ENCODE data around the gene SURF1.

The SURF1 gene

DNA sequence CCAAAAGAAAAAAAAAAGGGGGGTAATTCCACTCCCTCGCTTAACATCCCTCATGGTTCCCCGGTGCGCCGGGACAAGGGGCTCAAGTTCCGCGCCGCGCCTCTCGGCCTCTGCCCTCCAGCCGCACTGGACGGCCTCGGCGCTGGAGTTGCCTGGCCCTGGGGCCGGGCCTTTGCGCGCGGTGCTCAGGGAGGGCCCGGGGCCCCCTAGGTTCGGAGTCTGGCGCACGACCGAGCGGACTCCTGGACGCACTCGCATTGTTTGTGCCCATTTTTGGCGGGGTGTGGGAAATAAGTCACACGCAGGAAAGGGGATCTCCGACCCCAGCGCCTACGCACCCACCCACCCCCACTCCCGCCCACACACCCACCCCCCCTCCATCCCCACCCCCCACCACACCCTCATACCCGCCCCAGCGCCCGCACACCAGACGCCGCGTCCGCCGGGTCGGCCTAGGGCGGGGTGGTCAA is 8.7 kb downstream of the SURF1 start:
- H3K27me3 ChIP-seq (ENCODE audit: insufficient read depth, poor library complexity, severe bottlenecking), result no peaks in the 10 kb centered on the region
- H3K27ac ChIP-seq (replicated peaks), result peak overlapping the region; percentile 96
- no peak for DNase-seq (ENCODE audit: low read depth in 1 of 2, low spot score in 1 of 2)
- H3K4me3 ChIP-seq (replicated peaks; ENCODE audit: insufficient read depth, low read length), result peak overlapping the region; percentile 81
- no peak for TF ChIP-seq POLR2AphosphoS5 (IDR thresholded peaks at IDR 0.05; ENCODE audit: low read depth)
- TF ChIP-seq, protein P1, sequence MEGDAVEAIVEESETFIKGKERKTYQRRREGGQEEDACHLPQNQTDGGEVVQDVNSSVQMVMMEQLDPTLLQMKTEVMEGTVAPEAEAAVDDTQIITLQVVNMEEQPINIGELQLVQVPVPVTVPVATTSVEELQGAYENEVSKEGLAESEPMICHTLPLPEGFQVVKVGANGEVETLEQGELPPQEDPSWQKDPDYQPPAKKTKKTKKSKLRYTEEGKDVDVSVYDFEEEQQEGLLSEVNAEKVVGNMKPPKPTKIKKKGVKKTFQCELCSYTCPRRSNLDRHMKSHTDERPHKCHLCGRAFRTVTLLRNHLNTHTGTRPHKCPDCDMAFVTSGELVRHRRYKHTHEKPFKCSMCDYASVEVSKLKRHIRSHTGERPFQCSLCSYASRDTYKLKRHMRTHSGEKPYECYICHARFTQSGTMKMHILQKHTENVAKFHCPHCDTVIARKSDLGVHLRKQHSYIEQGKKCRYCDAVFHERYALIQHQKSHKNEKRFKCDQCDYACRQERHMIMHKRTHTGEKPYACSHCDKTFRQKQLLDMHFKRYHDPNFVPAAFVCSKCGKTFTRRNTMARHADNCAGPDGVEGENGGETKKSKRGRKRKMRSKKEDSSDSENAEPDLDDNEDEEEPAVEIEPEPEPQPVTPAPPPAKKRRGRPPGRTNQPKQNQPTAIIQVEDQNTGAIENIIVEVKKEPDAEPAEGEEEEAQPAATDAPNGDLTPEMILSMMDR (IDR thresholded peaks at IDR 0.05; ENCODE audit: insufficient read depth, low read length), result no peak
- TF ChIP-seq, protein P2, sequence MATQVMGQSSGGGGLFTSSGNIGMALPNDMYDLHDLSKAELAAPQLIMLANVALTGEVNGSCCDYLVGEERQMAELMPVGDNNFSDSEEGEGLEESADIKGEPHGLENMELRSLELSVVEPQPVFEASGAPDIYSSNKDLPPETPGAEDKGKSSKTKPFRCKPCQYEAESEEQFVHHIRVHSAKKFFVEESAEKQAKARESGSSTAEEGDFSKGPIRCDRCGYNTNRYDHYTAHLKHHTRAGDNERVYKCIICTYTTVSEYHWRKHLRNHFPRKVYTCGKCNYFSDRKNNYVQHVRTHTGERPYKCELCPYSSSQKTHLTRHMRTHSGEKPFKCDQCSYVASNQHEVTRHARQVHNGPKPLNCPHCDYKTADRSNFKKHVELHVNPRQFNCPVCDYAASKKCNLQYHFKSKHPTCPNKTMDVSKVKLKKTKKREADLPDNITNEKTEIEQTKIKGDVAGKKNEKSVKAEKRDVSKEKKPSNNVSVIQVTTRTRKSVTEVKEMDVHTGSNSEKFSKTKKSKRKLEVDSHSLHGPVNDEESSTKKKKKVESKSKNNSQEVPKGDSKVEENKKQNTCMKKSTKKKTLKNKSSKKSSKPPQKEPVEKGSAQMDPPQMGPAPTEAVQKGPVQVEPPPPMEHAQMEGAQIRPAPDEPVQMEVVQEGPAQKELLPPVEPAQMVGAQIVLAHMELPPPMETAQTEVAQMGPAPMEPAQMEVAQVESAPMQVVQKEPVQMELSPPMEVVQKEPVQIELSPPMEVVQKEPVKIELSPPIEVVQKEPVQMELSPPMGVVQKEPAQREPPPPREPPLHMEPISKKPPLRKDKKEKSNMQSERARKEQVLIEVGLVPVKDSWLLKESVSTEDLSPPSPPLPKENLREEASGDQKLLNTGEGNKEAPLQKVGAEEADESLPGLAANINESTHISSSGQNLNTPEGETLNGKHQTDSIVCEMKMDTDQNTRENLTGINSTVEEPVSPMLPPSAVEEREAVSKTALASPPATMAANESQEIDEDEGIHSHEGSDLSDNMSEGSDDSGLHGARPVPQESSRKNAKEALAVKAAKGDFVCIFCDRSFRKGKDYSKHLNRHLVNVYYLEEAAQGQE (IDR thresholded peaks at IDR 0.05; ENCODE audit: insufficient replicate concordance, low read depth), result no peak
- no peak for TF ChIP-seq GABPA (IDR thresholded peaks at IDR 0.05; ENCODE audit: low read depth)
- no peak for TF ChIP-seq SPI1 (IDR thresholded peaks at IDR 0.05; ENCODE audit: borderline replicate concordance, low read depth)

DNA sequence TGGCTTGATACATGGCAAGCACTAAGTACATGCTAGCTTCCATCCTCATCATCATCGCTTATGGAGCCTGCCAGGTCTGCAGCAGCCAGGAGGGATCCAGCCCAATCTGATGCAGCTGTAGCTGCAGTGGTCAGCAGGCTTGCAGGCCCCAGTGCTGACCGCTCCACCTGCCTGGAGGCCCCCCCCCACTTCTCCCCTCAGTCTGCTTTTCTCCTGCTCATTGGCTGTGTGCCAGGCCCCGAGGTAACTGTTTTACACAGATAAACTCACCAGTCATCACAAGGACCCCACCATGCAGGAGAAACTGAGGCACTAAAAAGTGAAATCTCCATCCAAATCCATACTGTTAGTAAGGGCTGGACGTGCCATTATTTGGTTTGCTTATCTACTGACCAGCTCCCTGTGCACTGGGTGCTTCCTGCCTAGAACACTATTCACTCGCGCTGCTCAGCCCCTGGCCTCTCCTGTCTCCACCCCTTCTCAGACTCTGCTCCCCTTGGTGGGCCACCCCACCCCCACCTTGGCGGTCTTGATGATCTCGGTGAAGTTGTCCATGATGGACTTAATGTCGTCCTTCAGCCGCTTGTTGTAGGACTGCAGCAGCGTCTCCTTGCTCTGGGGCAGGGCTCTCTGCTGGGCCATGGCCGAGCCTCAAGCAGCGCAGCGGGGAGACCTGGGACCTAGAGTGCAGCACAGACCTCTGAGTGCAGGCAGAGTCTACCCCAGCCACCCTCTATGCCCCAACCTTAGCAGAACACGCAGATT is 10.1 kb downstream of the SURF1 start:
- DNase-seq (ENCODE audit: low read depth in 1 of 2, low spot score in 1 of 2), result no peak
- TF ChIP-seq POLR2AphosphoS5 (IDR thresholded peaks at IDR 0.05; ENCODE audit: low read depth) (no peak), GABPA (IDR thresholded peaks at IDR 0.05; ENCODE audit: low read depth) (no peak), SPI1 (IDR thresholded peaks at IDR 0.05; ENCODE audit: borderline replicate concordance, low read depth) (no peak)
- TF ChIP-seq, protein P1 (IDR thresholded peaks at IDR 0.05; ENCODE audit: insufficient read depth, low read length), result no peak
- TF ChIP-seq, protein P2 (IDR thresholded peaks at IDR 0.05; ENCODE audit: insufficient replicate concordance, low read depth), result no peak
- Histone ChIP-seq H3K4me3 (replicated peaks; ENCODE audit: insufficient read depth, low read length) (peak overlapping the region; percentile 81), H3K27me3 (ENCODE audit: insufficient read depth, poor library complexity, severe bottlenecking) (no peaks in the 10 kb centered on the region), H3K27ac (replicated peaks) (no peak overlapping the region)

DNA sequence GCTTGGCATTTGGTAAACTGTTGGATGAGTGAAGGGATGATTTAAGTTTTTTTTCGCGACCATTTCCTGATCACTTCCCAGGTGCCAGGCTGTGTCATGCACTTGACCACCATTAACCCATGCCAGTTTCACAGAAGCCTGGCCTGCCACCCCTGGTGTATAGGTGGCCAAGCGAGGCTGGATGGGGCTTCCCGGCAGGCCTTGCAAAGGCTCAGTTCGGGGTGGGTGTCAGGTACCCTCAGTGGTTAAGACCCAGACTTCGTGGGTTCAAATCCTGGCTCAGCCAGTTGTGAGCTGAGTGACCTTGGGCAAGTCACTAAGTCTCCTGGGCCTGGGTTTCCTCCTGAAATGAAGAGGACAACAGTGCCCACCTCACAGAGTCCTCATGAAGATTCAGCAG is 10.7 kb downstream of the SURF1 start:
- no peak for DNase-seq (ENCODE audit: low read depth in 1 of 2, low spot score in 1 of 2)
- TF ChIP-seq POLR2AphosphoS5 (IDR thresholded peaks at IDR 0.05; ENCODE audit: low read depth) (no peak), GABPA (IDR thresholded peaks at IDR 0.05; ENCODE audit: low read depth) (no peak), SPI1 (IDR thresholded peaks at IDR 0.05; ENCODE audit: borderline replicate concordance, low read depth) (no peak)
- TF ChIP-seq, protein P2 (IDR thresholded peaks at IDR 0.05; ENCODE audit: insufficient replicate concordance, low read depth), result no peak
- TF ChIP-seq, protein P1 (IDR thresholded peaks at IDR 0.05; ENCODE audit: insufficient read depth, low read length), result no peak
- H3K4me3 ChIP-seq (replicated peaks; ENCODE audit: insufficient read depth, low read length), result no peak overlapping the region
- H3K27me3 ChIP-seq (ENCODE audit: insufficient read depth, poor library complexity, severe bottlenecking), result no peaks in the 10 kb centered on the region
- H3K27ac ChIP-seq (replicated peaks), result no peak overlapping the region

Measured in HL-60 (cell line).